ENCODE results near the gene SULF2.

SULF2 gene

DNA sequence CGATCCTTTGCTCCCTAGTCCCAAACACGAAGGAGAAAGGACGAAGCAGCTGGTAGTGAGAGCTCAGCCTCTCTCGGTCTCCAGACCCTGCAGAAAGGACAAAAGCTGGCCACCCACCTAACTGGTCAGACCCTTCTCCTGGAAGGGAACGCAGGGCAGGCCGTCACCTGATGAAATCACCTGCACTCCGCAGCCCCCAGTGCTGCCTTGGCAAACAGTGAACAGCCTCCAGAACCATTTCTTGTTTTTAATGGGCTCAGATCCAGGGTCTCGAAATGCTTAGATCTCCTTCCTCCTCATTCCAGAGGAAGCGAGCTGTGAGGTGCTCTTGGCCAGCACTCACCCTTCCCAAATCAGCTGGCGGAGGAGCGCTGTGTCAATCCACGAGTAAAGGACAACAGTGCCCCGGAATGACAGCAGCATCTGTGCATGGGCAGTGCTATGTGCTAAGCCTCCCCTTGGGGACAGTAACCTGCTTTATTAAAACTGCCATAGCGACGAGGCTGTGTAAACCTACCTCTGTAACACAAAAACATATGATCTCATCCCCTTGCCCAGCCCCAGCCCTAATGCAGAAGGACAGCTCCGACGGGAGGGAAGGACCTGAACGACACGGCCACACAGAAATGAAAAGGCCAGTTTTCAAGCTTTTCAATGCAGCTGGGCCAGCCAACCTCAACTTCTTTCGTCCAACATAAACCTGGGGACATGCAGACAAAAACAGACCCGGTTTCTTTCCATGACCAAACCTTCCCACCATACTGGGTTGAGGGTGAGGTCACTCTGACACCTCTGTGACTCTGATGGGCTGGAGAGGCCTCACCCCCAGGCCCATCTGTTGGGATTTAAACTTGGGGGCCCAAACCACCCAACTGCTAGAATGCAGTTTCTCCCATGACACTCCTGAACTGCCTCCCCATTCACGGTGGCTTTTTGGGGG, 43.3 kb downstream of the SULF2 start:
- DNase-seq (ENCODE audit: extremely low spot score), result peak; percentile 18
- POLR2A ChIA-PET, result interaction anchor here (0.9 kb wide), 1 partner anchor 44 kb away, joined by 3 read pairs; no protein-coding TSS in a partner anchor
- CTCF ChIA-PET, result interaction anchor here (1.3 kb wide), 1 partner anchor 17 kb away, joined by 3 read pairs; no protein-coding TSS in a partner anchor
- no peak for TF ChIP-seq FOXK2 (IDR thresholded peaks at IDR 0.05)

DNA sequence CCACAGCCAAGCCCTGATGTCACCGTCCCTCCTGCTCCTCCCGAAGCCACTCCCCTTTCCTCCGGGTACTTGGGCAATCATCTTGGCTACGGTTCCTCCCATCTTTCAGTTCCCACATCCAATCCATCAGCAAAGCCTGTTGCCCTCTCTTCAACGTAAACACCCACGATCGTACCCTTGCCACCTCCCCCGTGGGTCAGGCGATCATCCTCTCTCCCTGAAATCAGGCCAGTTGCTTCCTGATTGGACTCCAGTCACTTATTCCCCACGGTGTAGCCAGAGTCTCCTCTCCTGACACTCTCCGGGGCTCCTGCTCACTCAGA, 44.5 kb downstream of the SULF2 start:
- ChIA-PET CTCF (interaction anchor here (1.3 kb wide), 1 partner anchor 15 kb away, joined by 6 read pairs; no protein-coding TSS in a partner anchor), POLR2A (no interaction called here)
- no peak for DNase-seq (ENCODE audit: extremely low spot score)
- TF ChIP-seq CTBP1 (IDR thresholded peaks at IDR 0.05; ENCODE audit: borderline replicate concordance) (no peak), L3MBTL2 (conservative IDR thresholded peaks at IDR 0.05) (no peak), LEF1 (IDR thresholded peaks at IDR 0.05; ENCODE audit: borderline replicate concordance) (no peak), SUZ12 (IDR thresholded peaks at IDR 0.05) (no peak), ZNF384 (IDR thresholded peaks at IDR 0.05) (no peak), BHLHE40 (IDR thresholded peaks at IDR 0.05; ENCODE audit: borderline replicate concordance) (no peak), FOXA1 (IDR thresholded peaks at IDR 0.05) (no peak), ARNT (IDR thresholded peaks at IDR 0.05) (no peak), HDGF (IDR thresholded peaks at IDR 0.05; ENCODE audit: borderline replicate concordance) (no peak), NFRKB (IDR thresholded peaks at IDR 0.05) (no peak), FOXK2 (IDR thresholded peaks at IDR 0.05) (no peak), ELF4 (IDR thresholded peaks at IDR 0.05) (no peak), SP1 (IDR thresholded peaks at IDR 0.05) (no peak)
- TF ChIP-seq, protein P1, sequence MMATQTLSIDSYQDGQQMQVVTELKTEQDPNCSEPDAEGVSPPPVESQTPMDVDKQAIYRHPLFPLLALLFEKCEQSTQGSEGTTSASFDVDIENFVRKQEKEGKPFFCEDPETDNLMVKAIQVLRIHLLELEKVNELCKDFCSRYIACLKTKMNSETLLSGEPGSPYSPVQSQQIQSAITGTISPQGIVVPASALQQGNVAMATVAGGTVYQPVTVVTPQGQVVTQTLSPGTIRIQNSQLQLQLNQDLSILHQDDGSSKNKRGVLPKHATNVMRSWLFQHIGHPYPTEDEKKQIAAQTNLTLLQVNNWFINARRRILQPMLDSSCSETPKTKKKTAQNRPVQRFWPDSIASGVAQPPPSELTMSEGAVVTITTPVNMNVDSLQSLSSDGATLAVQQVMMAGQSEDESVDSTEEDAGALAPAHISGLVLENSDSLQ (IDR thresholded peaks at IDR 0.05), result no peak

DNA sequence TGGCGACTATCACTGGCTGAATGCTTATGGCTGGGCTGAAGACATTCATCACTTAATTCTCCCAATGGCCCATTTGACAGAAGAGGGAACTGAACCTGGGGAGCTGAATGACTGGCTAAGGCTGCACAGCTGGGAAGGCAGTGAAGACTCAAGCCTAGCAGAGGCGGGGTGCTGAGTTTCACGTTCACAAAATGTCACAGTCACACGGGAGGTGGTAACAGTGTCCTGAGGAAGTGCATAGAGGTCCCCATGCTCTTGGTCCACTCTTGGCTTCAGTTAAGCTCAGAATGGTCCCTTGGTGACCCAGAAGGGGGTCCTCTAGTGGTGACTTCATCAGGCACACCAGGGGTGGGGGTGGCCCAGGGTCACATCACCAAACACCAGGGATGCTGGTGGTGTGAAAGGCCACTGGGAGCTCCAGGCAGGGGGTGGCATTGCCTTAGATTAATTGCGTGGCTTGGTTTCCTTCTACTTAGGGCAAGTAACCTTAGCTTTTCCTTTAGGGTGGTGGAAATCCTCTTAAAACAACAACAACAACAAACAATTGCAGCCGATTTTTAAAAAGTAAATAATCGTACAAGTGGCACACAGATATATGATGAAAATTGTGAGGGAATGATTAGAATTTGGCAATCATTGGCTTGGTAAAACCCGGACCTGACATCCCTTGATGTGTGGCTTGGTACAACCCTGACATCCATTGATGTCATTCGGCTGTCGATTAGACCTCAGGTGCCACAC, 45.0 kb downstream of the SULF2 start:
- ChIA-PET CTCF (interaction anchor here (1.3 kb wide), 1 partner anchor 14 kb away, joined by 6 read pairs; no protein-coding TSS in a partner anchor), POLR2A (no interaction called here)

DNA sequence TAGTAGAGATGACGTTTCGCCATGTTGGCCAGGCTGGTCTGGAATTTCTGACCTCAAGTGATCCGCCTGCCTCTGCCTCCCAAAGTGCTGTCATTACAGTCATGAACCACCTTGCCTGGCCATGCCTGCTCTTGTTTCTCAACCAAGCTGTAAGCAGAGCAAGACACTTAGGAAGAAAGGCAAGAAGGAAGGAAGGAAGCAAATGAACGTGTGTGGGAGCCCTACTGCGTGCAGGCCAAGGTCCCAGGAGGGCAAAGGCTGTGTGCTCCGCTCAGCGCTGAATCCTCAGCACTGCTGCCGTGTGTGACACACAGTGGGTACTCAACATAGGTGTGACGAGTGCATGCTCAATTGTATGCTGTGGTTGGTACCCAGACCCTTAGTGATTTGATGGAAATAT, 47.4 kb downstream of the SULF2 start:
- TF ChIP-seq SUZ12 (IDR thresholded peaks at IDR 0.05) (no peak), L3MBTL2 (conservative IDR thresholded peaks at IDR 0.05) (no peak), LEF1 (IDR thresholded peaks at IDR 0.05; ENCODE audit: borderline replicate concordance) (no peak), NFRKB (IDR thresholded peaks at IDR 0.05) (no peak), FOXK2 (IDR thresholded peaks at IDR 0.05) (no peak), CTBP1 (IDR thresholded peaks at IDR 0.05; ENCODE audit: borderline replicate concordance) (no peak), HDGF (IDR thresholded peaks at IDR 0.05; ENCODE audit: borderline replicate concordance) (no peak), FOXA1 (IDR thresholded peaks at IDR 0.05) (no peak), SP1 (IDR thresholded peaks at IDR 0.05) (no peak), FOXM1 (IDR thresholded peaks at IDR 0.05; ENCODE audit: borderline replicate concordance) (no peak), ZNF384 (IDR thresholded peaks at IDR 0.05) (no peak), BHLHE40 (IDR thresholded peaks at IDR 0.05; ENCODE audit: borderline replicate concordance) (no peak), ELF4 (IDR thresholded peaks at IDR 0.05) (no peak), TARDBP (IDR thresholded peaks at IDR 0.05) (no peak), ARNT (IDR thresholded peaks at IDR 0.05) (no peak)
- TF ChIP-seq, protein P1 (IDR thresholded peaks at IDR 0.05), result no peak
- ChIA-PET POLR2A (no interaction called here), CTCF (no interaction called here)
- no peak for DNase-seq (ENCODE audit: extremely low spot score)

More for the DNA sequence above, 45.0 kb downstream of the SULF2 start:
- TF ChIP-seq TARDBP (IDR thresholded peaks at IDR 0.05), result no peak
- no peak for TF ChIP-seq NFRKB (IDR thresholded peaks at IDR 0.05)
- TF ChIP-seq SUZ12 (IDR thresholded peaks at IDR 0.05), result no peak
- no peak for TF ChIP-seq ARNT (IDR thresholded peaks at IDR 0.05)
- no peak for TF ChIP-seq FOXM1 (IDR thresholded peaks at IDR 0.05; ENCODE audit: borderline replicate concordance)
- no peak for TF ChIP-seq FOXK2 (IDR thresholded peaks at IDR 0.05)
- TF ChIP-seq, protein P1 (IDR thresholded peaks at IDR 0.05), result no peak
- TF ChIP-seq HDGF (IDR thresholded peaks at IDR 0.05; ENCODE audit: borderline replicate concordance), result no peak
- TF ChIP-seq LEF1 (IDR thresholded peaks at IDR 0.05; ENCODE audit: borderline replicate concordance), result no peak
- TF ChIP-seq CTBP1 (IDR thresholded peaks at IDR 0.05; ENCODE audit: borderline replicate concordance), result no peak
- no peak for TF ChIP-seq FOXA1 (IDR thresholded peaks at IDR 0.05)
- no peak for DNase-seq (ENCODE audit: extremely low spot score)

DNA sequence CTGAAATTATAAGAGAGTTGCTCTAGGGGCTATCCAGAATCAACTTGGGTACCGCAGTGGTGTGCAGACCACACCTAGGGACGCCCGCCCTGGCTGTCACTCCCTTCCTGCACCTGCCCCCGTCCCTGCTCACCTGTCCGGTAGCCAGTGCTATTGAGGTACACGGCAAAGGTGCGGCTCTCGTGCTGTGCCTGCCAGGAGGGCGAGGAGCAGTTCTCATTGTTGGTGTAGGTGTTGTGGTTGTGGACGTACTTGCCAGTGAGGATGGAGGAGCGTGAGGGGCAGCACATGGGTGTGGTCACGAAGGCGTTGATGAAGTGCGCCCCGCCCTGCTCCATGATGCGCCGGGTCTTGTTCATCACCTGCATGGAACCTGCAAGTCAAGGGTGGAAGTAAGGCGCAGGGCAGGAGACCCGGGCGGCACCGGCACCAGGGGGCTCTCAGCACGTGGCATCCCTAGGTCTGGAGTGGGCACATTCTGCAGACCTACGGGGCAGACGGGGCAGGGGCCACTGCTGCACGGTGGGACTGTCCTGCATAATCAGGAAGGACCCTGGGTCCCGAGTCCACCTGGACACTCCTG, 48.6 kb downstream of the SULF2 start:
- CTCF ChIA-PET, result no interaction called here
- no peak for DNase-seq (ENCODE audit: extremely low spot score)
- POLR2A ChIA-PET, result no interaction called here
- TF ChIP-seq BHLHE40 (IDR thresholded peaks at IDR 0.05; ENCODE audit: borderline replicate concordance), result no peak
- TF ChIP-seq, protein P1 (IDR thresholded peaks at IDR 0.05), result no peak
- no peak for TF ChIP-seq L3MBTL2 (conservative IDR thresholded peaks at IDR 0.05)
- no peak for TF ChIP-seq HDGF (IDR thresholded peaks at IDR 0.05; ENCODE audit: borderline replicate concordance)
- TF ChIP-seq ELF4 (IDR thresholded peaks at IDR 0.05), result no peak
- no peak for TF ChIP-seq FOXA1 (IDR thresholded peaks at IDR 0.05)
- TF ChIP-seq CTBP1 (IDR thresholded peaks at IDR 0.05; ENCODE audit: borderline replicate concordance), result no peak
- no peak for TF ChIP-seq ZNF384 (IDR thresholded peaks at IDR 0.05)
- no peak for TF ChIP-seq FOXK2 (IDR thresholded peaks at IDR 0.05)
- TF ChIP-seq LEF1 (IDR thresholded peaks at IDR 0.05; ENCODE audit: borderline replicate concordance), result no peak
- no peak for TF ChIP-seq SP1 (IDR thresholded peaks at IDR 0.05)
